Neural cell (in vitro differentiated cells): ENCODE data around the gene COL16A1. TPM values are rescaled to one million over a fixed set of nuclear protein-coding genes. Genes with fewer than 3 reads are reported as not detected.

Experiments
- H2AFZ ChIP-seq: fragments of 200-600, 300-800 bp; sonication (generic), shearing (Covaris generic); 2 replicates; pipeline ENCODE4 v1.6.0; 2014; ENCODE audit warnings: low read depth, mild to moderate bottlenecking, antibody characterized with exemption, low read length, moderate library complexity
- H3F3A ChIP-seq: fragments of 200-600 bp; shearing (Covaris generic); 2 replicates; pipeline ENCODE4 v1.6.1; 2016; ENCODE audit warnings: mild to moderate bottlenecking, moderate library complexity, mixed read lengths, antibody characterized with exemption, low read length; ENCODE audit not compliant: insufficient read depth, poor library complexity, severe bottlenecking
- H3K27ac ChIP-seq: fragments of 200-600, 300-800 bp; sonication (generic), shearing (Covaris generic); 2 replicates; pipeline ENCODE4 v1.5.1; 2014; ENCODE audit warnings: mild to moderate bottlenecking, low read length, moderate library complexity
- H3K27me3 ChIP-seq: fragments of 300-800, 200-600 bp; sonication (generic), shearing (Covaris generic); 2 replicates; pipeline ENCODE4 v1.6.0; 2014; ENCODE audit warnings: mild to moderate bottlenecking, low read depth, low read length, moderate library complexity; ENCODE audit not compliant: insufficient read depth
- H3K36me3 ChIP-seq: fragments of 300-800, 200-600 bp; sonication (generic), shearing (Covaris generic); 2 replicates; pipeline ENCODE4 v1.5.1; 2014; ENCODE audit warnings: mild to moderate bottlenecking, antibody characterized with exemption, low read length, moderate library complexity; ENCODE audit not compliant: insufficient read depth
- H3K4me2 ChIP-seq: fragments of 300-800, 200-600 bp; sonication (generic), shearing (Covaris generic); 2 replicates; pipeline ENCODE4 v1.6.0; 2014; ENCODE audit warnings: mild to moderate bottlenecking, low read length
- H3K4me3 ChIP-seq: fragments of 300-800, 200-600 bp; sonication (generic), shearing (Covaris generic); 2 replicates; pipeline ENCODE4 v1.5.1; 2014; ENCODE audit warnings: mild to moderate bottlenecking, low read length, moderate library complexity
- H3K79me2 ChIP-seq: fragments of 200-600 bp; shearing (Covaris generic); replicated peaks from 2 replicates; pipeline ENCODE4 v1.6.0; 2014; ENCODE audit warnings: mild to moderate bottlenecking, low read length, moderate library complexity; ENCODE audit not compliant: insufficient read depth
- H3K9ac ChIP-seq: fragments of 300-800, 200-600 bp; sonication (generic), shearing (Covaris generic); 2 replicates; pipeline ENCODE4 v1.6.1; 2016; ENCODE audit warnings: mild to moderate bottlenecking, low read length, mixed read lengths
- H3K9me2 ChIP-seq: fragments of 200-600 bp; shearing (Covaris generic); 2 replicates; pipeline ENCODE4 v1.6.1; 2016; ENCODE audit warnings: mild to moderate bottlenecking, low read length, mixed read lengths; ENCODE audit not compliant: insufficient read depth
- H3K9me3 ChIP-seq: fragments of 200-600, 300-800 bp; sonication (generic), shearing (Covaris generic); 2 replicates; pipeline ENCODE4 v1.6.1; 2016; ENCODE audit warnings: mild to moderate bottlenecking, mixed run types, low read length, moderate library complexity, mixed read lengths
- H4K20me1 ChIP-seq: fragments of 200-600 bp; shearing (Covaris generic); 2 replicates; pipeline ENCODE4 v1.6.1; 2016; ENCODE audit warnings: mild to moderate bottlenecking, mixed run types; ENCODE audit not compliant: insufficient read depth
- CTCF ChIP-seq: fragments of 450-650 bp; IDR thresholded peaks from 2 replicates; pipeline ENCODE4 v1.5.1; 2014; ENCODE audit warnings: antibody characterized with exemption, mild to moderate bottlenecking, moderate library complexity; ENCODE audit not compliant: poor library complexity, severe bottlenecking
- EP300 ChIP-seq: fragments of 450-650 bp; conservative IDR thresholded peaks from 2 replicates; pipeline ENCODE4 v1.6.1; 2014; ENCODE audit warnings: antibody characterized with exemption, mild to moderate bottlenecking, moderate library complexity; ENCODE audit not compliant: poor library complexity, severe bottlenecking
- EZH2 ChIP-seq: fragments of 200-600, 300-800 bp; shearing (Covaris generic), sonication (generic); IDR thresholded peaks from 2 replicates; pipeline ENCODE4 v1.6.1; 2014; ENCODE audit warnings: antibody characterized with exemption, low read length, borderline replicate concordance, mild to moderate bottlenecking; ENCODE audit not compliant: insufficient read depth, poor library complexity, severe bottlenecking
- MXI1 ChIP-seq: fragments of 450-650 bp; conservative IDR thresholded peaks from 2 replicates; pipeline ENCODE4 v1.6.1; 2014; ENCODE audit warnings: antibody characterized with exemption, mild to moderate bottlenecking; ENCODE audit not compliant: poor library complexity, severe bottlenecking
- POLR2AphosphoS5 ChIP-seq: IDR thresholded peaks from 2 replicates; pipeline ENCODE4 v1.6.1; 2012
- RAD21 ChIP-seq: fragments of 450-650 bp; conservative IDR thresholded peaks from 2 replicates; pipeline ENCODE4 v1.6.1; 2014; ENCODE audit warnings: antibody characterized with exemption, mild to moderate bottlenecking, moderate library complexity
- REST ChIP-seq: IDR thresholded peaks from 2 replicates; pipeline ENCODE4 v1.6.1; 2012; ENCODE audit warnings: borderline replicate concordance
- SMC3 ChIP-seq: fragments of 450-650 bp; conservative IDR thresholded peaks from 2 replicates; pipeline ENCODE4 v1.6.1; 2014; ENCODE audit warnings: antibody characterized with exemption, mild to moderate bottlenecking, moderate library complexity; ENCODE audit not compliant: poor library complexity
- TAF1 ChIP-seq: IDR thresholded peaks from 2 replicates; pipeline ENCODE4 v1.6.1; 2012; ENCODE audit warnings: low read depth
- polyA plus RNA-seq: library from polyadenylated mRNA; depleted of rRNA; stranded (reverse); fragments of >200 nt; gene quantifications from 2 replicates; pipeline ENCODE4 v1.2.3, GENCODE V29; 2014

The COL16A1 gene
- polyA plus RNA-seq, 1 donor from 2014 or later: 3.4 TPM

- Histone ChIP-seq H3K36me3 (no peaks in the 10 kb centered on the region), H2AFZ (no peak overlapping the region), H3K27me3 (no peaks in the 10 kb centered on the region), H3K9me3 (no peaks in the 10 kb centered on the region), H3K4me2 (no peak overlapping the region), H3K9ac (no peak overlapping the region), H4K20me1 (no peaks in the 10 kb centered on the region), H3K79me2 (no peaks in the 10 kb centered on the region), H3K9me2 (no peaks in the 10 kb centered on the region), H3F3A (no peaks in the 10 kb centered on the region), H3K27ac (no peak overlapping the region), H3K4me3 (no peak overlapping the region)
- no peak for TF ChIP-seq CTCF
- TF ChIP-seq EP300: no peak
- TF ChIP-seq SMC3: no peak
- TF ChIP-seq MXI1: no peak
- no peak for TF ChIP-seq RAD21
- no peak for TF ChIP-seq TAF1
- TF ChIP-seq EZH2: no peak
- TF ChIP-seq REST: no peak
- TF ChIP-seq POLR2AphosphoS5: no peak
Observed at GRCh38 chr1:31725777-31726535, 22.1 kb upstream of the COL16A1 start.

GRCh38 chr1:31725134-31725533 lies 21.3 kb upstream of the COL16A1 start:
- no peaks in the 10 kb centered on the region for H4K20me1 ChIP-seq
- H3K4me2 ChIP-seq: no peak overlapping the region
- no peak overlapping the region for H3K27ac ChIP-seq
- H2AFZ ChIP-seq: no peak overlapping the region
- no peaks in the 10 kb centered on the region for H3K9me2 ChIP-seq
- H3K9me3 ChIP-seq: no peaks in the 10 kb centered on the region
- no peaks in the 10 kb centered on the region for H3K27me3 ChIP-seq
- TF ChIP-seq REST (no peak), EZH2 (no peak), POLR2AphosphoS5 (no peak), TAF1 (no peak), RAD21 (no peak), CTCF (no peak), EP300 (no peak), SMC3 (no peak), MXI1 (no peak)
- H3F3A ChIP-seq: no peaks in the 10 kb centered on the region
- no peak overlapping the region for H3K9ac ChIP-seq
- no peak overlapping the region for H3K4me3 ChIP-seq
- no peaks in the 10 kb centered on the region for H3K36me3 ChIP-seq
- H3K79me2 ChIP-seq: no peaks in the 10 kb centered on the region
